Measurements from ENCODE around the gene TKTL1. TPM values are rescaled to one million over a fixed set of nuclear protein-coding genes. Genes with fewer than 3 reads are reported as not detected.

The TKTL1 gene
- total RNA-seq, 2 donors from 2014 or later = not detected

DNA sequence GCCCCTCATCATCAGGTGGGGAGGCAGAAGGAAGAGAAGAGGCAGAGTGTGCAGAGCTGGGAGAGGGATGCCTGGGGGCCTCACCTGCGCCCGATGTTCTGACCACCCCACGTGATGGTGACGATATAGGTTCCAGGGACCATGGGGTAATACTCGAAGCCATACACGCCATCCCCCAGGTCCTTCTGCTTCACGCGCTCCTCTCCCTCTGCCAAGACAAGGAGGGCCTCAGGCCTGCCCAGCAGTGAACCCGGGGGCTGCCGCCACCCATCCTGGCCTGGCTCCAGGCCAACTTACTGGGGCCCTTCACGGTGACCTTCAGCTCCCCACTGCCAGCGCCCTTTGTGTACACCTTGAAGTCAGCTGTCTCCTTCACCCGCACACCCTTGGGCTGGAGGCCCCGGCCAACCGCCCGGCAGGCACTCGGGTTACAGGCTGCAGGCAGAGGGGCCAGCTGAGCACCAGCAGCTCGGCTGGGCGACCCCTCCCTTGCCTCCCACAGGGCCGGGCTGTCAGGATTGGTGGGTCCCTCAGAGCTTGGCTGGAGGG lies 69.5 kb downstream of the TKTL1 start:
- no peaks in the 10 kb centered on the region for H3K27me3 ChIP-seq
- peaks cover 9% of the 10 kb centered on the region for H3K4me1 ChIP-seq
- intact Hi-C loops (cut with DNase I) = no loop called here
- H3K27ac ChIP-seq = no peak overlapping the region
- H3K36me3 ChIP-seq (replicated peaks in 1 of 2; ENCODE audit: insufficient read depth in 1 of 2, low read depth in 2 of 2) = no peaks in the 10 kb centered on the region
- no peak for ATAC-seq
- 79 to 91% methylated on average over 9 to 16 of the region's 20 CpGs for WGBS, 2 donors
- H3K9me3 ChIP-seq = no peaks in the 10 kb centered on the region
- DNase-seq = no peak
- no peak overlapping the region for H3K4me3 ChIP-seq
- TF ChIP-seq, protein P1, sequence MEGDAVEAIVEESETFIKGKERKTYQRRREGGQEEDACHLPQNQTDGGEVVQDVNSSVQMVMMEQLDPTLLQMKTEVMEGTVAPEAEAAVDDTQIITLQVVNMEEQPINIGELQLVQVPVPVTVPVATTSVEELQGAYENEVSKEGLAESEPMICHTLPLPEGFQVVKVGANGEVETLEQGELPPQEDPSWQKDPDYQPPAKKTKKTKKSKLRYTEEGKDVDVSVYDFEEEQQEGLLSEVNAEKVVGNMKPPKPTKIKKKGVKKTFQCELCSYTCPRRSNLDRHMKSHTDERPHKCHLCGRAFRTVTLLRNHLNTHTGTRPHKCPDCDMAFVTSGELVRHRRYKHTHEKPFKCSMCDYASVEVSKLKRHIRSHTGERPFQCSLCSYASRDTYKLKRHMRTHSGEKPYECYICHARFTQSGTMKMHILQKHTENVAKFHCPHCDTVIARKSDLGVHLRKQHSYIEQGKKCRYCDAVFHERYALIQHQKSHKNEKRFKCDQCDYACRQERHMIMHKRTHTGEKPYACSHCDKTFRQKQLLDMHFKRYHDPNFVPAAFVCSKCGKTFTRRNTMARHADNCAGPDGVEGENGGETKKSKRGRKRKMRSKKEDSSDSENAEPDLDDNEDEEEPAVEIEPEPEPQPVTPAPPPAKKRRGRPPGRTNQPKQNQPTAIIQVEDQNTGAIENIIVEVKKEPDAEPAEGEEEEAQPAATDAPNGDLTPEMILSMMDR (IDR thresholded peaks at IDR 0.05) = no peak
- TF ChIP-seq POLR2A (IDR thresholded peaks at IDR 0.05) = no peak

DNA sequence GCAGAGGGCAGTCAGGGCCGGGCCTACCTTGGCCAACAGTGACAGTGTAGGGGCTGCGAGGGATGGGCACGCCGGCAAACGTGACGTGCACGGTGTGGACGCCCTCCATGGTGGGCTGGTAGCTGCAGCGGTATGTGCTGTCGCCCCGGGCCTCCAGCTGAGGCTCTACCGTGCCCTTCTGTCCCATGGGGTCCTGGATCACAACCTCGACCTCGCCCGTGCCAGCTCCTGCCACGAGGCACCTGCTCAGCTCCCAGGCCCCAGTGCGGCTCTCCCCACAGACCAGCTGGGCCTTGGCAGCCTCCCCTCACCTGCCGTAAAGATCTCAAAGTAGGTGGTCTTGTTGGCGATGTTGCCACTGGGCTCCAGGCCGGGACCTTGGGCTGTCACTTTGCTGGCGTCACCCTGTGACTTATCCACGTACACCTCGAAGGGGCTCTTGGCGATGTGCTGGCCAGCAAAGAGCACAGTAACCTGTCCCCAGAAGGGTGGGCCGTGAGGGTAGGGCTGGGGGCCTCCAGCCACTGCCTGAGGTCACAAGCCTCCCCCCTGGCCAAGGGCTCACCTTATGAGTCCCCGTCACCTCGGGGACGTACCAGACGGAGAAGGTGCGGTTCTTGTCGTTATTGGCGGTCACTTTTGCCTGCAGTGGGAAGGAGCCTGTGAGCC lies 70.5 kb downstream of the TKTL1 start:
- no peaks in the 10 kb centered on the region for H3K36me3 ChIP-seq (replicated peaks in 1 of 2; ENCODE audit: insufficient read depth in 1 of 2, low read depth in 2 of 2)
- peaks cover 14% of the 10 kb centered on the region for H3K4me1 ChIP-seq
- no peak overlapping the region for H3K4me3 ChIP-seq
- 77% methylated on average over 7 of the region's 32 CpGs; no CpG with 5 or more reads in 1 of the 2 donors for WGBS, 2 donors
- no peaks in the 10 kb centered on the region for H3K27me3 ChIP-seq
- H3K27ac ChIP-seq = no peak overlapping the region
- intact Hi-C loops (cut with DNase I) = no loop called here
- ATAC-seq (no peak), DNase-seq (no peak)
- no peaks in the 10 kb centered on the region for H3K9me3 ChIP-seq
- TF ChIP-seq POLR2A (IDR thresholded peaks at IDR 0.05) = no peak
- TF ChIP-seq, protein P1 (IDR thresholded peaks at IDR 0.05) = no peak

DNA sequence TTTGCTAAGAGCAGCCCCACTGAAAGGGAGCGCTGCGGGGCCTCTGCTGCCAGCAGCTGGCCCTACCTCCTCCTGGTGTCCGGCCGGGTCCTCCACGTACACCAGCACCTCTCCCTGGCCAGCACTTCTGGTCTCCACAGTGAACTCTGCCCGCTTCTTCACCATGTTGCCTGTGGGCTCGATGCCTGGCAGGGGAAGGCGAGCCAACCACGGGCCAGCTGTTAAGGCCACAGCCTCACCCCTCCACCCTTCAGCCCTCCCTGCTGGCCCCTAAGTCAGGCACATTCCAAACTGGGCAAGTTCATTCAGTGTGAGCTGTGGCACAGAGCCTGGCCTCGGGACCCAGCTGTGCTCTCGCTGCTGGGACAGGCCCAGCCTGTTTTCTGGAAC lies 71.1 kb downstream of the TKTL1 start:
- H3K27ac ChIP-seq = no peak overlapping the region
- 85% methylated on average over 8 of the region's 11 CpGs; no CpG with 5 or more reads in 1 of the 2 donors for WGBS, 2 donors
- intact Hi-C loops (cut with DNase I) = no loop called here
- H3K9me3 ChIP-seq = no peaks in the 10 kb centered on the region
- H3K36me3 ChIP-seq (replicated peaks in 1 of 2; ENCODE audit: insufficient read depth in 1 of 2, low read depth in 2 of 2) = no peaks in the 10 kb centered on the region
- H3K4me1 ChIP-seq = peaks cover 15% of the 10 kb centered on the region
- H3K4me3 ChIP-seq = no peak overlapping the region
- H3K27me3 ChIP-seq = no peaks in the 10 kb centered on the region
- DNase-seq (no peak), ATAC-seq (no peak)
- no peak for TF ChIP-seq POLR2A (IDR thresholded peaks at IDR 0.05)
- TF ChIP-seq, protein P1 (IDR thresholded peaks at IDR 0.05) = no peak

DNA sequence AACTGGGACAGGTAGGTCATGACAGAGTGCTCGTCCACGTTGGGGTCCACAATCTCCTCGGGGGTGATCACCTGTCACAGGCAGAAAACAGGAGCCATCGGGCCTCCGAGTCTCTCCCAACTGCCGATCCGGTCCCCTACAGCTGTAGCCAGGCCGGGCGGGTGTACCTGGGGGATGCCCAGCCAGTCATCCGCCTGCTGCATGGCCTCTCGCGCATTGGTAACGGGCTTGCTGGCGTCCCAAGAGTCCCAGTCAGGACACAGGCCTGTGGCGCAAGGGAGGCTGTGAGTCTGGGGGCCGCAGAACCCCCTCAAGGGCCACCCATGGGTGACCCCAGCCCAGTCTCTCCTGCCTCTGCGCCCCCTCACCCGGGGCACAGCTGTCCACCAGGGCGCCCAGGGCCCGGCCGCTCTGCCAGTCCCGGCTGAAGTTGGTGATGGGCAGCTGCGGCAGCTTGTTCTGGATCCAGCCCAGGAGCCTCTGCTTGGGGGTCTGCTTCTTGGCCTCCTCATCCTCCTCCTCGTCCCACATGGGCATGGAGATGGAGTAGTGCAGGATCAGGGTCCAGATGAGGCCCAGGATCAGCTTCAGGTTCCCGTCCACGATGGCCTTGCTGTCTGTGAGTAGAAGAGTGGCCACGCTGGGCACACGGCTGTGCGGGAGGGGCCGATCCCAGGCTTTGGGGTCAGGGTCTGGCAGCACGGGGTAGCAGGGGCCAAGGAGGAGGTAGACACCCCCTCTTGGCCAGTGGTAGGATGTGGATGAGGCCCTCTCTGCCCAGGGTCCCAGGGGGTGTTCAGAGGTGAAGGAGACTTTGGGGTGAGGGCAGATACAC lies 72.1 kb downstream of the TKTL1 start:
- 90% methylated on average over 11 of the region's 31 CpGs; no CpG with 5 or more reads in 1 of the 2 donors for WGBS, 2 donors
- Histone ChIP-seq H3K4me1 (peaks cover 20% of the 10 kb centered on the region), H3K27ac (peak overlapping the region in 2 of 4 donors; percentile 80 to 84), H3K36me3 (replicated peaks in 1 of 2; ENCODE audit: insufficient read depth in 1 of 2, low read depth in 2 of 2) (no peaks in the 10 kb centered on the region), H3K27me3 (no peaks in the 10 kb centered on the region), H3K4me3 (no peak overlapping the region), H3K9me3 (no peaks in the 10 kb centered on the region)
- intact Hi-C loops (cut with DNase I) = no loop called here
- no peak for TF ChIP-seq POLR2A (IDR thresholded peaks at IDR 0.05)
- TF ChIP-seq, protein P1 (IDR thresholded peaks at IDR 0.05) = no peak
- DNase-seq = no peak
- no peak for ATAC-seq

Data from body of pancreas (tissue), 4 donors.